ENCODE measurements around the gene COG7. TPM values are rescaled to one million over a fixed set of nuclear protein-coding genes. Genes with fewer than 3 reads are reported as not detected.

The COG7 gene
- total and polyA plus RNA-seq, 11 donors, result 7.8 to 16.8 (median 12.2) TPM

DNA sequence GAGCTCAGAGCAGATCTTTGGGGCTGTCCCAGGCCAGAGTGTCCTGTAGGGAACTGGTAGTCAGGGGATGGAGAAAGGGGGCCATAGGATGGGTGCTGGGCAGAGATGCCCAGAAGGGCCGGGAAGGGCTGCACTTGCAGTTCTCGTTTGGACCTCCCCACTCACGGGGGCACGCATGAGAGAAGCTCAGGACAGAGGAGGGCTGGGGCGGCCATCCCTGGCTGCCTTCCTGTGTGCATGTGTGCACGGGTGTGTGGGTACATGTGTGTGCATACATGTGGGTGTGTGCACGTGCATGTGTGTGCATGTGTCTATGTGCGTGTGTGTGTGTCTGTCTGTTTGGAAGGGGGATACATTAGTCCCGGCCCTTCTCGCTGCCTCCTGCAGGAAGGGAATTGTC lies 73.3 kb downstream of the COG7 start:
- H3K27ac ChIP-seq, result no peak overlapping the region
- no peaks in the 10 kb centered on the region for H3K27me3 ChIP-seq
- H3K9me3 ChIP-seq, result no peaks in the 10 kb centered on the region
- ATAC-seq (no peak), DNase-seq (no peak)
- intact Hi-C loops (cut with DNase I), result loop anchor here in 1 of 10 donors (10.0 kb wide), 1 partner anchor 55 kb away; no protein-coding TSS in a partner anchor
- H3K4me3 ChIP-seq, result no peak overlapping the region
- H3K4me1 ChIP-seq, result no peaks in the 10 kb centered on the region
- 80 to 86% (median 83%) methylated on average over 10 of the region's 10 CpGs for WGBS, 4 donors
- no peaks in the 10 kb centered on the region for H3K36me3 ChIP-seq
- TF ChIP-seq, protein P1, sequence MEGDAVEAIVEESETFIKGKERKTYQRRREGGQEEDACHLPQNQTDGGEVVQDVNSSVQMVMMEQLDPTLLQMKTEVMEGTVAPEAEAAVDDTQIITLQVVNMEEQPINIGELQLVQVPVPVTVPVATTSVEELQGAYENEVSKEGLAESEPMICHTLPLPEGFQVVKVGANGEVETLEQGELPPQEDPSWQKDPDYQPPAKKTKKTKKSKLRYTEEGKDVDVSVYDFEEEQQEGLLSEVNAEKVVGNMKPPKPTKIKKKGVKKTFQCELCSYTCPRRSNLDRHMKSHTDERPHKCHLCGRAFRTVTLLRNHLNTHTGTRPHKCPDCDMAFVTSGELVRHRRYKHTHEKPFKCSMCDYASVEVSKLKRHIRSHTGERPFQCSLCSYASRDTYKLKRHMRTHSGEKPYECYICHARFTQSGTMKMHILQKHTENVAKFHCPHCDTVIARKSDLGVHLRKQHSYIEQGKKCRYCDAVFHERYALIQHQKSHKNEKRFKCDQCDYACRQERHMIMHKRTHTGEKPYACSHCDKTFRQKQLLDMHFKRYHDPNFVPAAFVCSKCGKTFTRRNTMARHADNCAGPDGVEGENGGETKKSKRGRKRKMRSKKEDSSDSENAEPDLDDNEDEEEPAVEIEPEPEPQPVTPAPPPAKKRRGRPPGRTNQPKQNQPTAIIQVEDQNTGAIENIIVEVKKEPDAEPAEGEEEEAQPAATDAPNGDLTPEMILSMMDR (IDR thresholded peaks at IDR 0.05), result no peak
- no peak for TF ChIP-seq POLR2A (IDR thresholded peaks at IDR 0.05)

DNA sequence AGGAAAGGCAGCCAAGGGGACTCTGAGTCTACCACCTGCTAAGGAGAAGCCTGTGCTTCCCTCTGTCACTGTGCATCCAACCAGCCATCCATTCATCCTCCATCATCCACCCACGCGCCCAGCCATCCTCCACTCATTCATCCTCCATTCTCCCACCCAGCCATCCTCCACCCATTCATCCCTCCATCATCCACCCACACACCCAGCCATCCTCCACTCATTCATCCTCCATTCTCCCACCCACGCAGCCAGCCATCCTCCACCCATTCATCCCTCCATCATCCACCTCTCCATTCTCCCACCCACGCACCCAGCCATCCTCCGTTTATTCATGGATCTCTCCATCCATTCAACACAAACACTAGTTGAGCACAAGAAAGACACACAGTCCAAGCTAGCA lies 74.1 kb downstream of the COG7 start:
- no peak overlapping the region for H3K27ac ChIP-seq
- ATAC-seq (no peak), DNase-seq (no peak)
- H3K36me3 ChIP-seq, result no peaks in the 10 kb centered on the region
- H3K4me3 ChIP-seq, result no peak overlapping the region
- WGBS, 4 donors, result 85 to 92% (median 90%) methylated on average over 5 of the region's 5 CpGs
- no peak for TF ChIP-seq POLR2A (IDR thresholded peaks at IDR 0.05)
- TF ChIP-seq, protein P1 (IDR thresholded peaks at IDR 0.05), result no peak
- H3K4me1 ChIP-seq, result no peaks in the 10 kb centered on the region
- intact Hi-C loops (cut with DNase I), result loop anchor here in 1 of 10 donors (10.0 kb wide), 1 partner anchor 56 kb away; no protein-coding TSS in a partner anchor
- no peaks in the 10 kb centered on the region for H3K27me3 ChIP-seq
- H3K9me3 ChIP-seq, result no peaks in the 10 kb centered on the region

DNA sequence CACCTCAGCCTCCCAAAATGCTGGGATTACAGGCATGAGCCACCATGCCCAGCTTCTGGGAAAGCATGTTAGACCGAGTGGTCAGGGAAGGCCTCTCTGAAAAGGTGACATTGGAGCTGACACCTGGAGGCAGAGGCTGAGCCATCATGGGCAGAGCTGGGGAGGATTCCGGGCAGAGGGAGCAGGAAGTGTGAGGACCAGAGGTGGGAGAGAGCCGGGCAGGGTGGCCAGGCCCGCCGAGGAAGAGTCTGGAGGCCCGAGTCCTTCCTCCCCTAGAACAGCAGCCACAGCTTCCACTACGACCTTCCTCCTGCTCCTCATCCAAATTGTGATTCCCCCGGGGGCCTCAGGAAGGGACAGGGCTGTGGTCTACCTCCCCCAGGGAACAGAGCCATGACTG lies 74.7 kb downstream of the COG7 start:
- 76 to 80% (median 78%) methylated on average over 5 to 8 of the region's 8 CpGs for WGBS, 4 donors
- peaks cover 0 to 4% (median 0%) of the 10 kb centered on the region in 9 donors for H3K27me3 ChIP-seq
- TF ChIP-seq, protein P1 (IDR thresholded peaks at IDR 0.05), result no peak
- TF ChIP-seq POLR2A (IDR thresholded peaks at IDR 0.05), result no peak

DNA sequence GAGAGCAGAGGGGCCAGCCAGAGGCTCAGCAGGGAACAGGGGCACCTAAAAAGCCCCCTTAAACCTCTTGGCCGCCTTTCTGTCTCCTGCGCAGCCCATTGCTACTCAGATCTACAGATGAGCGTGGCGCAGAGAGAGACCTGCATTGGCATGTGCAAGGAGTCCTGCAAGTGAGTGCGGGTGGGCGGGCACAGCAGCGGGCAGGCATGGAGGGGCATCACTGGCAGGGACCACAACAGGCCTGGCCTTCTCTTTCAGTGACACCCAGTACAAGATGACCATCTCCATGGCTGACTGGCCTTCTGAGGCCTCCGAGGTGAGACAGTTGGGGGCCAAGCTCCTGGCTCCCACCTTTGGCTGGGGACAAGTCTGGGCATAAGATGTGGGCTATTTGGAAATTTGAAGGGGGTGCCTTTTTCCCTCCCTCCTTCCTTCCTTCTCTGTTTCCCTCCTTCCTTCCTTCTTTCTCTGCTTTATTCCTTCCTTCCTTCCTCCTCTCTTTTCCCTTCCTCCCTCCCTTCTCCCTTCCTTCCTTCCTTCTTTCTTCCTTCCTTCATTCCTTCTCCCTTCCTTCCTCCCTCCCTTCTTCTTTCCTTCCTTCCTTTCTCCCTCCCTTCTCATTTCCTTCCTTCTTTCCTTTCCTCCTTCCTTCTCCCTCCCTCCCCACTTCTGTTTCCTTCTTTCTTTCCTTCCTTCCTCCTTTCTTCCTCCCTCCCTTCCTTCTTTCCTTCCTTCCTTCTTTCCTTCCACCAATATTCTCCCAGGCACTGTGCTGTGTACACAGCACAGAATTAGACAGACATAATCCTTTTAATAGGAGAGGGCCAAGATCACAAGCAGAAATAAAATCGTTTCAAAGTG lies 75.7 kb downstream of the COG7 start:
- H3K9me3 ChIP-seq, result no peaks in the 10 kb centered on the region
- H3K4me3 ChIP-seq, result no peak overlapping the region
- H3K27ac ChIP-seq, result no peak overlapping the region
- peaks cover 0 to 8% (median 0%) of the 10 kb centered on the region in 9 donors for H3K27me3 ChIP-seq
- TF ChIP-seq POLR2A (IDR thresholded peaks at IDR 0.05), result no peak
- TF ChIP-seq, protein P1 (IDR thresholded peaks at IDR 0.05), result no peak
- no peaks in the 10 kb centered on the region for H3K4me1 ChIP-seq
- DNase-seq (no peak), ATAC-seq (no peak)
- WGBS, 4 donors, result 87 to 92% (median 92%) methylated on average over 9 of the region's 9 CpGs
- H3K36me3 ChIP-seq, result no peaks in the 10 kb centered on the region
- intact Hi-C loops (cut with DNase I), result loop anchor here in 1 of 10 donors (10.0 kb wide), 1 partner anchor 58 kb away; no protein-coding TSS in a partner anchor

More for the DNA sequence above, 74.7 kb downstream of the COG7 start:
- Histone ChIP-seq H3K36me3 (no peaks in the 10 kb centered on the region), H3K4me3 (no peak overlapping the region), H3K27ac (no peak overlapping the region), H3K9me3 (no peaks in the 10 kb centered on the region), H3K4me1 (no peaks in the 10 kb centered on the region)
- ATAC-seq (no peak), DNase-seq (no peak)
- intact Hi-C loops (cut with DNase I), result loop anchor here in 1 of 10 donors (10.0 kb wide), 1 partner anchor 57 kb away; no protein-coding TSS in a partner anchor

Measured in heart left ventricle (tissue), 16 donors.